ENCODE measurements around the gene CENPE.

DNA sequence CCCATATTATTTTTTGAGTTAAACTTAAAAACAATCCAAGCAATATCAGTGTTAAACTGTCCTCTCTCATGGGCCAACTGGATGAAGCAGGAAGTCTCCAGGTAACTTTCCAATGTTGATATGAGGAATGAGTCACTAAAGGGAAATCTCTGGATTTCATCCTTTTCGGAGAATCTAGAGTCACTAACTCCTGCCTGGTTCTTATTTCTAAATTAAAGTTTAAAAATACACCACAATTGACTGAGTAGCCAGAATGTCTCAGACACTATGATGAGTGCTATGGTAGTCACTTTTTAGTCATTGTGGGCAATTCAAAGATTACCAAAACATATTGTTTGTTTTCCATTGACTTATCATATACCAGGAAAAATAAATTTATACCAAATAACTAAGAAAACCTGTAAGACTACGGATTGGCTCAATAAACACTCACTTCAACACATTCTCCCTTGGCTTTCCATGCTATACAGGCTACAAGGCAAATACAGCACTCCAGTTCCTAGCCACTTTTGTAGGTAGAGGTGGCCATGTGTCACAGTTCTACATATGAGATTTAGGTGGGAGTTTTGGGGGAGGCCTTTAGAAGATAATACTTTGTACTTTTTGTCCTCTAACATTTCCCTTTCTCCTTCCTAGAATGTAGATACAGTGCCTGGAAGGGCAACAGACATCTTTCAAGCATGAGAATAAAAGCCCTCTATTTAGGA, 130.1 kb downstream of the CENPE start:
- TF ChIP-seq, protein P1, sequence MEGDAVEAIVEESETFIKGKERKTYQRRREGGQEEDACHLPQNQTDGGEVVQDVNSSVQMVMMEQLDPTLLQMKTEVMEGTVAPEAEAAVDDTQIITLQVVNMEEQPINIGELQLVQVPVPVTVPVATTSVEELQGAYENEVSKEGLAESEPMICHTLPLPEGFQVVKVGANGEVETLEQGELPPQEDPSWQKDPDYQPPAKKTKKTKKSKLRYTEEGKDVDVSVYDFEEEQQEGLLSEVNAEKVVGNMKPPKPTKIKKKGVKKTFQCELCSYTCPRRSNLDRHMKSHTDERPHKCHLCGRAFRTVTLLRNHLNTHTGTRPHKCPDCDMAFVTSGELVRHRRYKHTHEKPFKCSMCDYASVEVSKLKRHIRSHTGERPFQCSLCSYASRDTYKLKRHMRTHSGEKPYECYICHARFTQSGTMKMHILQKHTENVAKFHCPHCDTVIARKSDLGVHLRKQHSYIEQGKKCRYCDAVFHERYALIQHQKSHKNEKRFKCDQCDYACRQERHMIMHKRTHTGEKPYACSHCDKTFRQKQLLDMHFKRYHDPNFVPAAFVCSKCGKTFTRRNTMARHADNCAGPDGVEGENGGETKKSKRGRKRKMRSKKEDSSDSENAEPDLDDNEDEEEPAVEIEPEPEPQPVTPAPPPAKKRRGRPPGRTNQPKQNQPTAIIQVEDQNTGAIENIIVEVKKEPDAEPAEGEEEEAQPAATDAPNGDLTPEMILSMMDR (IDR thresholded peaks at IDR 0.05), result no peak
- no peak for TF ChIP-seq POLR2A (IDR thresholded peaks at IDR 0.05)

Measured in testis (tissue), 2 donors.